HG03571 (cell line): ENCODE measurements around the gene TTC39C.
A peak's percentile ranks its signal among the peaks of the same experiment; 100 is the strongest.

Experiments used
- ATAC-seq: cut with Tn5 transposase; IDR thresholded peaks from one replicate; pipeline ENCODE4 v1.9.1; 2021; ENCODE audit not compliant: unreplicated experiment

TTC39C gene

GRCh38 chr18:24014062-24014985 is at the start of gene TTC39C:
TSS of gene TTC39C (plus strand) at chr18:24014754. CDS start at chr18:24014872, 118 bp downstream.
- ATAC-seq = peak; percentile 33

DNA sequence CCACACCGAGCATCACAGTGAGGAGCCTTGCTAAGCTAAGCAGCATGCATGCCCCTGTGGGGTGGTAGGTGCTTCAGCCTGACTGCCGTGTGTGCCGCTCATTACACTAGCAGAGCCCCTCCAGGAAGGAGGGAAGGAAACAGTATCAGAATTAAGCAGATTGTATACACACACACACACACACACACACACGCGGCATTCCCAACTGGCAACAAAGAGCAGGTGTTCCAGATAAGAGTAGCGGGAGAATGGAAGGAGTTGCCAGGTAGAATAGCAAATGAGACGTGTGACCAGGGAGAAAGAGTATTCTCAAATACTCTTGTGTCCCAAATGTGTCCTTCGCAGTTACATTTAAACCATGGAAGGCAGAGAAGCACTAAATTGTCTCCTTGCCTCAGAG is 47.6 kb upstream of the TTC39C start:
- no peak for ATAC-seq

- peak; percentile 59 for ATAC-seq
Observed at GRCh38 chr18:23967321-23968089, 47.0 kb upstream of the TTC39C start.

DNA sequence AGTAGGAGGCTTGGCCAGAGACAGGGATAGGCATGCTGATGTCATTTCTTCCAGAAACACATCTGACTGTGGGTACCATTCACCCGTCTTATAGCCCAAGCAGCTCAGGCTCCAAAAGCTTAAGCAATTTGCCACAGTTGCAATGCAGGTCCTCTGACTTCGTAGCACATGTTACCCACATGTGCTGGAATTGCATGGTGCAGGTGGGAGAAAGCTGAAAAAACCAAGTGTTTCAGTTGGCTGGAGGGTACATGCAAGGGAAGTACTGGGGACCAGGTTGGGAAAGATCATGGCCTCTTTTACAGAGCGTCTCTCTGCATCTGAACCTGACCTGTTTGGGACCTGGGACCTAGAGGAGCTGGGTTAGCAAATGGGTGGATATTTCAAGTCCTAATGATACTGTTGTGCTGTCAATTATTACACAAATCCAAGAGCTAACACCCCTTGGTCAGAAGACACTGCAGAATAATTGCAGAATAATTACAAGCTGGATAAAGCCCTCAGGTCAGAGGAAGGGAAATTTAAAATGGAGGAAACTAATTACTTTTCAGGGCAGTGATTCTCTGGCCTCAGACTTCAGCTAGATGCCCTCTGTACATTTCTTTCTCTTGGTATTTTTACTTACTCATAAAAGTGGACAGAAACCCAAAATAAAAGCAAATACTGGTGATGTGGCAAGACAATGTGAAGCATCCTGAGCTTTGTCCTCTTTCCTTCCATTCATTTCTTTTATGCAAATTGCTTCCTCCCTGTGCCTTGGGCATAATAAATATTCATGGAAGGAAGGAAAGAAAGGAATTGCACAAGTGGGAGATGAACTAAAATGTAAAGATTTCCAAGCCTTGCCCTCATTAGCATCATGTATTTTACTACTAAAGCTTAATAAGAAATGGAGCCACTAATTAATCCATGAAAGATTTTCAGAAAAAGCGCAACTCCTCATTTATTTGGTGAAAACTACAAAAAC is 45.6 kb upstream of the TTC39C start:
- ATAC-seq = no peak

DNA sequence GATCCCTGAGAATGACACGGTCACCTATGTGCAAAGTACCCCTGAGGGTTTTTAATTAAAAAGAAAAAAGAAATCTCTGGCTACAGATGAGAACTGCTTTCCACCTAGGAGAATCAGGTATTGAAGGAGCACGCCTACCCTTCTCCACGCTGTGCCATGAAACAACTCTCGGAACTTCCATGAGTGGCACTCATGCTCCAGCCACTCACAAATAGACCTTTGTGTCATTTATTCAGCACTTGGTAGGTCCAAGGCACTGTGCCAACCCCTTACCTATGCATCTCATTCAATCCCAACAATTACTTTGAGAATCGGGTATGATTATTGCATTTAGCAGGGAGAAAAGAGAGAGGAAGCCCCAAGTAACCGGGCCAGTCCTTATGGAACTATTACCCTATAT is 44.9 kb upstream of the TTC39C start:
- no peak for ATAC-seq

DNA sequence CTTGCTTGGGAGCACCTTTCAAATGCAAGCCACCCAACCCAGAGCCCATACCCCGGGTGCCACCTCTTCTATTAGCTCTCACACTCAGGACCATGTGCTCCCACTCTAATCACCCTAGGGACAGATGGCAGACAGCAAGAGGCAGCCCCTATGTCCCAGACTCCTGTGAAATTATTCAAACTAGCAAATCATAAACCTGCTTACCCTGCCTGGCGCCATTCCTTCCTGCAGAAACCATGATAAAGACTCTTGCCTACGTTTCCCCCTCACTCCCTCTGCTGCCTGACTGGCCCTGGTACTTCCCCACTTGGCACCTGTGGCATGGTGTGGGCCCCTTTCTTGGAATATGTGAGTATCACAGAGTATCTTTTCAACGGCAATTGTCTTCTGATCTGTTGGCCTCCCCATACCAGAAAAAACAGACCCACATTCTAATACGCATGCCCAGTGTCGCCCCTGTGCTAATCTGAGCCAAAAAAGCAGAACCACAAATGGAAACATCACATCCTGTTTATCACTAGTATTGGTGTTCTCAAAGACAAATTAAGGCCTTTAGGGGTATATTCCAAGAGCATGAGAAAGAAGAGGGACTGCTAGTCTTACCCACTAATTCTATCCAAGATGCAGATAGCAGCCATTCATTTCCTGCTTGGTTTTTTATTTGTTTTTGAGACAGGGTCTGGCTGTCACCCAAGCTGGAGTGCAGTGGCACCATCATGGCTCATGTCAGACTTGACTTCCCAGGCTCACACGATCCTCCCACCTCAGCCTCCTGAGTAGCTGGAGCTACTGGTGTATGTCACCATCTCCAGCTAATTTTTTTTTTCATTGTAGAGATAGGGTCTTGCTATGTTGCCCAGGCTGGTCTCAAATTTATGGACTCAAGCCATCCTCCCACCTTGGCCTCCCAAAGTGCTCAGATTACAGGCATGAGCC is 44.1 kb upstream of the TTC39C start:
- no peak for ATAC-seq

DNA sequence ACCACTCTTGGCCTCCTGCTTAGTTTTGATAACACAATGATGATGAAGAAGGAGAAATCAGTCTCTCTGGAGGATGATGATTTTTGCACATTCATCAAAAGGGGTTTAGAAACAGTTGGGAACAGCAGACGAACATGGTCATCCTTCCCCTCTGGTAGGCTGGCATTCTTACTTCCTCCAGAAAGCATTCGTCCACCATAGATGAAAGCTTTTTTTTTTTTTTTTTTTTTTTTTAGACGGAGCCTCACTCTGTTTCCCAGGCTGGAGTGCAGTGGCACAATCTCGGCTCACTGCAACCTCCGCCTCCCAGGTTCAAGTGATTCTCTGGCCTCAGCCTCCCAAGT is 43.5 kb upstream of the TTC39C start:
- no peak for ATAC-seq

DNA sequence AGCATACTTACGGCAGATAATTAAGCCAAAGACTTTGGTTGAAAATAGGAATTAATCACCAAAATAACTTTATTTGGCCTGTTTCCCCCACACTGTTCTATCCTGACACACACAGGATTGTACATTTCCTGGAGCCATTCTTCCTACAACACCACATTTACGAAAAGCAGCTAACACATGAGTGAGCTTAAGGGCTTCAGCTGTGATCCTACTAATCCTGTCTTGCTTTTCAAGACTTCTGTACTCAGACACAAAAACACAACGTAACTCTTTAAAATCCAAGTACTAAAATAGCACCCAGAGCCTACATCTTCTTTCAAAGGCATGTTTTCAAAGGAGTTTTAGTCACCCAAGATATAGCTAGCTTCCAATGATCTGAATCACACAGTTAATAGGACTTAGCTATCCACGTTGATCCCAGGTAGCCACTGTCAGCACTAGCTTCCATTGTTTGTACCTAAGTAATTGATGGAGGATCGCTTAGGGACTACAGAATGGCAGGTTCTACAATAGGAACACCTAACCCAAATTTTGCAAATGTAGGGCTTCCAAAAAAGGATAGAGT is 42.8 kb upstream of the TTC39C start:
- ATAC-seq = no peak

- no peak for ATAC-seq
Observed at GRCh38 chr18:23972453-23972852, 42.1 kb upstream of the TTC39C start.

GRCh38 chr18:23977103-23977502 is 37.5 kb upstream of the TTC39C start:
- ATAC-seq = no peak

GRCh38 chr18:23977719-23978483 is 36.7 kb upstream of the TTC39C start:
- no peak for ATAC-seq

- ATAC-seq = peak; percentile 80
Observed at GRCh38 chr18:23981369-23981980, 33.1 kb upstream of the TTC39C start.

DNA sequence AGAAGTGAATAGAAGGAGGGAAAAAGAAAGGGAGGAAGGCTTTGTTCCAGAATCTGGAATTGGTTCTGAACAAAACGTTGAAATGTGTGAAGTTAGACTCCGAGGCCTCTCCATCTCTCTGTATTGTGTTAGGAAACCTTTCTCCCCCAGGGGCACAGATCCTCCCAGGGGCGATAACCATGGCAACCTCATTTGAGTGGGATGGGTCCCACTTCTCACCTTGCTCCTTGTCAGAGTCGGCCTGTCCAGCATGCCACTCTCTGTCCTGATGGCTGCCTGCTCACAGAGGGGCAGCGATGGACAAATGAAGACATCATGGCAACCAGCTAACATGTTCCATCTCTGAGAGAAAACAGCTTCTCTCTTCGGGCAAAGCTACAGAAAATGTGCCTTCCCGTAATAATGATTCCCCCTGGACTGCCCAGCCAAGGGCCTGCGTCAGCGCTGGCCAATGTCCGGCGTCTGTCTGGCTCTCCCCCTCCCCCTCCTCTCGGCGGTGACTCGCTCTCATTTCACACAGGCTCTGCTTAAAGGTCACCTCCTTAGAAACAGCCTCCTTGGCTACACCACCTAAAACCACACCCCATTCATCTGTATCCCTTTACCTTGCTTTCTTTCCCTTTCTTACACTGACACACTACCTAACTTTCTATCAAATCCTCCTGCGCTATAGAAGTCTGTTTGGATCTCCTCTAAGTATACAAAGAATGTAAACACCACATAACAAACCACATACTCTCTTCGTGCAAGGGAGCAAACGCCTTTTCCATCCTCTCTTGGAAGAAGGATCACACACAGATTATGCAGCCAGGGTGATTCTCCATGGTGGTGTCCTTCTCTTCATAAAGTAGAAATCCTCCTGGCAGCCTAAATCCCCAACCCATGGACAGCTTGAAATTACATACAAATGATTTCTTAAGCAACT is 32.1 kb upstream of the TTC39C start:
- ATAC-seq = no peak

DNA sequence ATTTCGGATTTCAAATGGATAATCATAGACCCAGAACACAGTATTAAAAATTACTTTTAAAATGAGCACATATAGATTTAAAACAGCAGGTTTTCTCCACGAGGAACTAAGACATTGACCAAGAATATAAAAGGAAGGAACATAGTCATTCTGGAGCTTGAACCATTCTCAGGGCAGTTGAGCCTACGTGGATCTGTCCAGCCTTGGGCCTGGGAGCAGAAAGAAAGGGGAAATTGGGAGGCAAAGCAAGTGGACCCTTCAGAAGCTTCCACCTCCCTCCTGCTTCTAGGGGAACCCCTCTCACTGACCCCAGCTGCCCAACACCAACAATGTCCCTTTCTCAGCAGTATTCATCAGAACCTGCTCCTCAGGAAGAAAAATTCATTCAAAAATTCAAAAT is 31.4 kb upstream of the TTC39C start:
- ATAC-seq = no peak

DNA sequence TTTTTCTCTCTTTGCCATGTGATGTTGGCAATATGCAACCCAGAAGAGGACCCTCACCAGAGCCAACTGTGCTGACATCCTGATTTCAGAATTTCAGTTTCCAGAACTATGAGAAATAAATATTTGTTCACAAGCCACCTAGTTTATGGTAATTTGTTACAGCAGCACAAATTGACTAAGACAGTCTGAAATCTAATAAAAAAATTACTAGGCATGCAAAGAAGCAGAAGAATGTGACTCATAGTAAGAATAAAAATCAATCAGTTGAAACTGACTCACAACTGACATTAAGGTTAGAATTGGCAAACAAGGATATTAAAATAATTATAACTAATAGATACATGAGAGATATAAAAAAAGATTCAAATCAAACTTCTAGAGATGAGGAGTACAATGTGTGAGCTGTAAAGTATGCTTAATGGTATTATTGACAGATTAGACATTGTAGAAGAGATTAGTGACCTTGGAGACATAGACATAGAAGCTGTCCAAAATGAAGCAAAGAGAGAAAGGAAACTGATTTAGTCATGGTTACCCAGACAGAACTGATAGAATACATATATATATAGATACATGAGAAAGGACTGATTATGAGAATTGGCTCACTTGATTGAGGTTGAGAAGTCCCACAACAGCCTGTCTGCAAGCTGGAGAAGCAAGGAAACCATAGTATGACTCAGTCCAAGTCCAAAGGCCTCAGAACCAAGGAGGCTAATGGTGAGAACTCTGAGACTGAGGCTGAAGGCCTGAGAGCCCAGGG is 27.8 kb upstream of the TTC39C start:
- ATAC-seq = peak; percentile 78
